Fibroblast of mammary gland (primary cell): Measurements from ENCODE around the gene PSMB8.

Experiments
- DNase-seq: peaks from one replicate; pipeline ENCODE4 v3.0.0-alpha.2; 2010; ENCODE audit warnings: low read depth
- H3K4me3 ChIP-seq: 2 replicates; pipeline ENCODE4 v1.5.1; 2011; ENCODE audit warnings: low read depth, mild to moderate bottlenecking, low read length, moderate library complexity; ENCODE audit not compliant: control insufficient read depth
- TF ChIP-seq, protein P1 (sequence below): conservative IDR thresholded peaks from 2 replicates; pipeline ENCODE4 v1.5.1; 2011; ENCODE audit warnings: low read depth, low read length, inconsistent platforms; ENCODE audit not compliant: control insufficient read depth, insufficient read depth

PSMB8 gene

DNA sequence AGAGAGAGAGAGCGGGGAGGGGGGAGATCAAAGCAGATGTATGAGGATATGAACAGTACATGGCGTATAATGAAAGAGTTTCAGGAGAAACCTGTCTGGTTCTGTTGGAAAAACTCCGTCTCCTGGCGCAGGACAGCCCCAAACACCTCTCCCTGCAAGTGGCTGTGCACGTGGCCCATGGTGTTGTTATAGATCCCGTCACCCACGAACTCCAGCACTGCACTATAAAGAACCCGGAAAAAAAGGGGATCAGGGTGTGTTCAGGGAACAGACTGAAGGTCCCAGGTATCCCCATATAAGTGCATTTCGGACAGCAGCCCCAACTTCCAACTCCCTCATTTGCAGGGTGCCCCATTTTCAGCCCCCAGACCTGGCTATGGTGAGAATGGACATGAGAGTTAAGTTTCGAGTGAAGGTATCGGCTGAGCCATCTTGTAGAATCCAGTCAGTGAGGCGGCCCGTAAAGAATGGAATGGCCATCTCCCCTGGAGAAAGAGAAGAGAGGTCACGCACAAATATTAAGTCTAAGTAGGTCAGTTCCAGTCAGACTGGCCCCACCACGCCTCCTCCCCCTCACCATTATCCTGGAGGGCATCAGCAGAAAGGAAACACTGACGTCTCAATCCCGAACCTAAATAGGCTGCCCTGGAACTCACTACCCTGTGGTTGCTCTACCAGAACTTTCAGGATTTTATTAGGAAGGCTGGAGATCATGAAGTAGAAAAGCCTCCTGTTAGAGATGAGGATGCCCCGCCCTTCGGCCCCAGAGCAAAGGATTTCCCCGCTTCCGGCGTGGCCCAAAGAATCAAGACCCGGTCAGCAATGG lies 8.4 kb upstream of the PSMB8 start:
- TF ChIP-seq, protein P1, sequence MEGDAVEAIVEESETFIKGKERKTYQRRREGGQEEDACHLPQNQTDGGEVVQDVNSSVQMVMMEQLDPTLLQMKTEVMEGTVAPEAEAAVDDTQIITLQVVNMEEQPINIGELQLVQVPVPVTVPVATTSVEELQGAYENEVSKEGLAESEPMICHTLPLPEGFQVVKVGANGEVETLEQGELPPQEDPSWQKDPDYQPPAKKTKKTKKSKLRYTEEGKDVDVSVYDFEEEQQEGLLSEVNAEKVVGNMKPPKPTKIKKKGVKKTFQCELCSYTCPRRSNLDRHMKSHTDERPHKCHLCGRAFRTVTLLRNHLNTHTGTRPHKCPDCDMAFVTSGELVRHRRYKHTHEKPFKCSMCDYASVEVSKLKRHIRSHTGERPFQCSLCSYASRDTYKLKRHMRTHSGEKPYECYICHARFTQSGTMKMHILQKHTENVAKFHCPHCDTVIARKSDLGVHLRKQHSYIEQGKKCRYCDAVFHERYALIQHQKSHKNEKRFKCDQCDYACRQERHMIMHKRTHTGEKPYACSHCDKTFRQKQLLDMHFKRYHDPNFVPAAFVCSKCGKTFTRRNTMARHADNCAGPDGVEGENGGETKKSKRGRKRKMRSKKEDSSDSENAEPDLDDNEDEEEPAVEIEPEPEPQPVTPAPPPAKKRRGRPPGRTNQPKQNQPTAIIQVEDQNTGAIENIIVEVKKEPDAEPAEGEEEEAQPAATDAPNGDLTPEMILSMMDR = no peak
- DNase-seq = no peak
- H3K4me3 ChIP-seq = peak overlapping the region; percentile 85

DNA sequence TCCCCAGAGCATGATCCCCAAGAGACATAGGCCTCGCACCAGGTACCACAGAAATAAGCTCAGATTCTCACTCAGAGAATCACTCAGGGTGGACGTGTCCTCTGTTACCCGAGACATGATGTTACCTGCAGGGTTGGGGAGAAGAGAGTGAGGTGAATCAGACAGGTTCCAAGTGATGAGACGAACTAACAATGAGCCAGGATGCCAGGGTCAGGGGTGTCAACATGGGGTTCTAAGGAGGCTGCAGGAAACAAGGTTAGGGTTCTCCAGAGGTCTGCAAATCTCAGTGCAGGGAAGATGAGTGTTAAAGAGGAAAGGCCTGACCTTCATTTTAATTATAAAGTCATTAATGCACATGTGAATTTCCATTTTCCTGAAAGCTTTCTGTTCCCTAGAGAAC lies 7.2 kb upstream of the PSMB8 start:
- TF ChIP-seq, protein P1 = no peak
- no peak overlapping the region for H3K4me3 ChIP-seq
- no peak for DNase-seq

DNA sequence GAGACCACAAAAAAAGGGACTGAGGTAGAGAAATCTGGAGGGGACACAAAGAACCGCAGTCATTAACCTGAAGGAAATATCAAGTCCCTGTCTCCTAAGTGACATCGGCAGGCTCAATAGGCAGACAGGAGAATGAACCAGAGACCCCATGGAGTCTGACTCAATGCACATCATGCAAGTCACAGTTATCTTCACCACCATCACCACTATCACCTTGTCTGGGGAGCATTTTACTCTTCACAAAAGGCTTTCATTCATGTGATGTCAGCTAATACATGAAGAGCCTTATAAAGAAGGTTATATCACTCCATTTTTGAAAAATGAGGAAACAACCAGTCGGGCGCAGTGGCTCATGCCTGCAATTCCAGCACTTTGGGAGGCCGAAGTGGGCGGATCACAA lies 5.3 kb upstream of the PSMB8 start:
- TF ChIP-seq, protein P1 = no peak
- H3K4me3 ChIP-seq = no peak overlapping the region
- DNase-seq = no peak

DNA sequence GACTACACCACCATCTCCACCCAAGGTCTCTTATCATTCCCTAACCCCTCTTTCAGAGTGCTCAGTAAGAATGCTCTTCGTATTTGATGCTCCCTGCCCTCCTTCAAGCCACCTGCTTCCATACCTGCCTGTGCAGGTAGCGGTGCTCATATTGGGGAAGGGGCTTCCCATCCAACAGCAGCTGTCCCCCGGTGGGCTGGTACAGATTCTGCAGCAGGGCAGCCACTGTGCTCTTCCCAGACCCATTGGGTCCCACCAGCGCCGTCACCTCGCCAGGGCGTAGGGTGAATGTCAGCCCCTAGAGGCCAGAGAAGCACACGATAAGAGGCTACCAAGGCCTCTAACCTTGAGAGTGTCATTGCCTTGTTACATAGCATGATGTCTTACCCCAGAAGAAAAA lies 3.9 kb upstream of the PSMB8 start:
- TF ChIP-seq, protein P1 = no peak
- no peak for DNase-seq
- H3K4me3 ChIP-seq = no peak overlapping the region

DNA sequence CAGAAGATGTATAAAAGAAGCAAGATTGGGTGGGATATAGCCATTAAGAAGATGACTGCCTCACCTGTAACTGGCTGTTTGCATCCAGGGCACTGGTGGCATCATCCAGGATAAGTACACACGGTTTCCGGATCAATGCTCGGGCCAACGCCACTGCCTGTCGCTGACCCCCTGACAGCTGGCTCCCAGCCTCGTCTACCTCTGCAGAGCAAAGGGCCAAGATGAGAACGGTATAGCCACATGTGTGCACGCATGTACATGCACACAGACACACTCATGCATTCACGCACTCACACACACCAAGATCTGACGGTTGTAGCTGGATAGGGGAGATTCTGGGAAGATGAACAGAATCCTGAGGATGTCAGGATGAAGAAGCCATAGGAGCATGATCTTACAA lies 3.2 kb upstream of the PSMB8 start:
- no peak overlapping the region for H3K4me3 ChIP-seq
- TF ChIP-seq, protein P1 = no peak
- no peak for DNase-seq

DNA sequence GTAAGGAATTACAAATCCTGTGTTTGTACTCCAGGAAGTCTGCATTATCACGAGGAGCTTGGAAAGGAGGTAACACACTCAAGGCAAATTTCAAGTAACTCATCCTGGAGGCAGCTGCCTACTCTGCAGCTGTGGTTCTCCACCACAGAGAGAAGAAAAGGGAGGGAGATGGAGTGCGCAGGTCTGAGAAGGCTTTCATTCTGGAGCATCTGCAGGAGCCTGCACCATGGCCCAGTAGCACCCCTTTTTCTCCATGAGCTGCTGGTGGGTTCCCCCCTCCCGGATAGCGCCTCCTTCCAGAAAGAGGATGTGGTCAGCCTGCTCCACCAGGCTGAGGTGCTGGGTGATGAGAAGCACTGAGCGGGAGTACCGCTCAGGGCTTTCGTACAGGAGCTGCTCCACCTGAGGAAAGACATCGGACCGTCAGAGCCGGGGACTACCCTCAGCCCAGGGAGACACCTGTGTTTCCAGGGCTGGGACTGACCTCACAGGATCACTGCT lies 1.6 kb upstream of the PSMB8 start:
- DNase-seq = no peak
- TF ChIP-seq, protein P1 = no peak
- H3K4me3 ChIP-seq = no peak overlapping the region
